Neural crest cell (in vitro differentiated cells): ENCODE measurements around the gene ROBO1. TPM values are rescaled to one million over a fixed set of nuclear protein-coding genes. Genes with fewer than 3 reads are reported as not detected.

Source experiments
- DNase-seq: peaks from one replicate; pipeline ENCODE4 v3.0.0; 2021; ENCODE audit warnings: low read depth, mixed read lengths, low spot score
- H3K27ac Mint-ChIP-seq: one replicate; pipeline ENCODE4 v1.8.0; 2021; ENCODE audit warnings: mild to moderate bottlenecking, mixed read lengths; ENCODE audit not compliant: unreplicated experiment
- H3K27me3 Mint-ChIP-seq: 2 replicates; pipeline ENCODE4 v1.8.0; 2021; ENCODE audit warnings: low read depth, mild to moderate bottlenecking, mixed read lengths
- H3K36me3 Mint-ChIP-seq: 2 replicates; pipeline ENCODE4 v1.8.0; 2021; ENCODE audit warnings: low read depth, mild to moderate bottlenecking, mixed read lengths
- H3K4me1 Mint-ChIP-seq: 2 replicates; pipeline ENCODE4 v1.8.0; 2021; ENCODE audit warnings: mixed read lengths
- H3K4me3 Mint-ChIP-seq: one replicate; pipeline ENCODE4 v1.8.0; 2021; ENCODE audit warnings: mild to moderate bottlenecking, mixed read lengths
- H3K9me3 Mint-ChIP-seq: 2 replicates; pipeline ENCODE4 v1.8.0; 2021; ENCODE audit warnings: mixed read lengths
- total RNA-seq: library from RNA; stranded (reverse); gene quantifications from 2 replicates; pipeline ENCODE4 v1.2.1, GENCODE V29; 2021
- TF ChIP-seq, protein P1 (sequence below): fragments of 200-600 bp; sonication (generic); conservative IDR thresholded peaks from 2 replicates; pipeline ENCODE4 v1.5.0; 2021; ENCODE audit warnings: antibody characterized with exemption, mild to moderate bottlenecking

Gene ROBO1
- total RNA-seq, 1 donor from 2014 or later = 88.7 TPM

GRCh38 chr3:79204351-79204750, 563.4 kb downstream of the ROBO1 start:
- Mint-ChIP-seq H3K4me1 (peaks cover 9% of the 10 kb centered on the region), H3K27ac (no peak overlapping the region), H3K4me3 (no peak overlapping the region), H3K27me3 (no peaks in the 10 kb centered on the region), H3K36me3 (no peaks in the 10 kb centered on the region), H3K9me3 (peaks cover 7% of the 10 kb centered on the region)
- TF ChIP-seq, protein P1, sequence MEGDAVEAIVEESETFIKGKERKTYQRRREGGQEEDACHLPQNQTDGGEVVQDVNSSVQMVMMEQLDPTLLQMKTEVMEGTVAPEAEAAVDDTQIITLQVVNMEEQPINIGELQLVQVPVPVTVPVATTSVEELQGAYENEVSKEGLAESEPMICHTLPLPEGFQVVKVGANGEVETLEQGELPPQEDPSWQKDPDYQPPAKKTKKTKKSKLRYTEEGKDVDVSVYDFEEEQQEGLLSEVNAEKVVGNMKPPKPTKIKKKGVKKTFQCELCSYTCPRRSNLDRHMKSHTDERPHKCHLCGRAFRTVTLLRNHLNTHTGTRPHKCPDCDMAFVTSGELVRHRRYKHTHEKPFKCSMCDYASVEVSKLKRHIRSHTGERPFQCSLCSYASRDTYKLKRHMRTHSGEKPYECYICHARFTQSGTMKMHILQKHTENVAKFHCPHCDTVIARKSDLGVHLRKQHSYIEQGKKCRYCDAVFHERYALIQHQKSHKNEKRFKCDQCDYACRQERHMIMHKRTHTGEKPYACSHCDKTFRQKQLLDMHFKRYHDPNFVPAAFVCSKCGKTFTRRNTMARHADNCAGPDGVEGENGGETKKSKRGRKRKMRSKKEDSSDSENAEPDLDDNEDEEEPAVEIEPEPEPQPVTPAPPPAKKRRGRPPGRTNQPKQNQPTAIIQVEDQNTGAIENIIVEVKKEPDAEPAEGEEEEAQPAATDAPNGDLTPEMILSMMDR = no peak
- DNase-seq = no peak

DNA sequence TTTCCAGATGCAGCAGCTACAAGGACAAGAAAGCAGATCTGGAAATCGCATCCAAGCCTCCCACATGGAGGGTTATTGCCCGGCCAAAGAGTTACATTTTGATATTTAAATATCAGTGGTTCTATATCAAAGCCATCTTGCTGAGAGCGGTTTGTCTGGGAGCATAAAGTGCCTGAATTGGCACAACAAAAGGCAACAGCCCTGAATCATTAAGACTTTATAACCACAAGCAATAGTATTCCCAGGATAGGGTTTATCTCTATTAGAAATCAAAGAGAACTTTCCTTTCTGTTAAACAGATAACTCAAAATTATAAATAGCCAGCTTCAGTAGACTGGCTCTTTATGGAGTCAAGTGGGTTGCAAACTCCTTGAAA, 564.7 kb downstream of the ROBO1 start:
- H3K36me3 Mint-ChIP-seq = no peaks in the 10 kb centered on the region
- no peak overlapping the region for H3K27ac Mint-ChIP-seq
- DNase-seq = no peak
- TF ChIP-seq, protein P1 = no peak
- H3K4me1 Mint-ChIP-seq = peaks cover 9% of the 10 kb centered on the region
- H3K9me3 Mint-ChIP-seq = peaks cover 7% of the 10 kb centered on the region
- no peaks in the 10 kb centered on the region for H3K27me3 Mint-ChIP-seq
- H3K4me3 Mint-ChIP-seq = no peak overlapping the region

DNA sequence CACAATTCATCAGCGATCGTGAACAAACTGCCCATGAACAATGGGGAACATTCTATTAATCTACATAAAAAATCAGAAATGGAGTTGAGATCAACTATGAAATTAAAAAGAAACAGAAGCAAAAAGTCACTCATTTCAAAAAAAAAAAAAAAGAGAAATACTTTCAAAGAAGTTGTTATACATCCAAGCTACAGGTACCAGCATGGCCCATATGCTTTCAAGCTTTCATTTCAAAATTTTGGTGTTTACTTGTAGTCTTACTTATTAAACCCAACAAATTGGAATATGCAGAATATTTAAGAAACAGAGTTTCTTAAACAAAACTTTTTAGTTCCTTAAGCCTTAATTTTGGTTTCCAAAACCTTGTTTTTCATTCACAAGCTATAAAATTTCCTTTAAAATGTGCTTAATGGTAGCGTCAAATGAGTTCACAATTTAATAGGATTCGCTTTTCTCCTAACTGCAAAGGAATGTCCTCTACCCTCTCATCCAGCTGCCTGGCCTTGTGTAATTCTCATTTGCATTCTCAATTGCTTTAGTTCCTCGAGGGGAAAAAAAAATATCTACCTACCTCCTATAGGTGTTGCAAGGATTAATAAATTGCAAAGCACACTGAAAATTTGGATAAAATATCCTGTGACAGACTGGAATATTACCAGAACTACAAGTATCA, 565.2 kb downstream of the ROBO1 start:
- Mint-ChIP-seq H3K27ac (no peak overlapping the region), H3K9me3 (peaks cover 7% of the 10 kb centered on the region), H3K4me3 (no peak overlapping the region), H3K27me3 (no peaks in the 10 kb centered on the region), H3K4me1 (peaks cover 9% of the 10 kb centered on the region), H3K36me3 (no peaks in the 10 kb centered on the region)
- TF ChIP-seq, protein P1 = no peak
- DNase-seq = no peak

- Mint-ChIP-seq H3K36me3 (peaks cover 2% of the 10 kb centered on the region), H3K9me3 (peaks cover 4% of the 10 kb centered on the region), H3K27me3 (no peaks in the 10 kb centered on the region), H3K4me3 (no peak overlapping the region), H3K27ac (no peak overlapping the region), H3K4me1 (peaks cover 9% of the 10 kb centered on the region)
- TF ChIP-seq, protein P1 = no peak
- no peak for DNase-seq
Observed at GRCh38 chr3:79200456-79200855, 567.3 kb downstream of the ROBO1 start.

GRCh38 chr3:79199966-79200365, 567.8 kb downstream of the ROBO1 start:
- H3K27ac Mint-ChIP-seq = no peak overlapping the region
- DNase-seq = no peak
- H3K4me1 Mint-ChIP-seq = peaks cover 9% of the 10 kb centered on the region
- no peaks in the 10 kb centered on the region for H3K27me3 Mint-ChIP-seq
- peaks cover 2% of the 10 kb centered on the region for H3K36me3 Mint-ChIP-seq
- H3K9me3 Mint-ChIP-seq = peaks cover 4% of the 10 kb centered on the region
- no peak overlapping the region for H3K4me3 Mint-ChIP-seq
- TF ChIP-seq, protein P1 = no peak
